ENCODE measurements around the gene MYPOP.
A peak's percentile ranks its signal among the peaks of the same experiment; 100 is the strongest.

MYPOP gene

GRCh38 chr19:45862564-45863334 lies 39.7 kb downstream of the MYPOP start, which contains the start of gene SYMPK:
Gene SYMPK (minus strand): TSS chr19:45863147. CDS start chr19:45854495, 8,652 bp downstream.
- DNase-seq = peak; percentile 92

- DNase-seq = no peak
These were observed 40.2 kb downstream of the MYPOP start for GRCh38 chr19:45862271-45862563.

- no peak for DNase-seq
These were observed 41.8 kb downstream of the MYPOP start for GRCh38 chr19:45860359-45861259.

GRCh38 chr19:45854167-45854778 lies 48.1 kb downstream of the MYPOP start:
- DNase-seq = no peak

- DNase-seq = no peak
These were observed 49.4 kb downstream of the MYPOP start for GRCh38 chr19:45852983-45853382.

- no peak for DNase-seq
These were observed 50.2 kb downstream of the MYPOP start for GRCh38 chr19:45852145-45852750.

GRCh38 chr19:45848922-45849321 lies 53.5 kb downstream of the MYPOP start:
- DNase-seq = no peak

GRCh38 chr19:45847663-45848062 lies 54.8 kb downstream of the MYPOP start:
- DNase-seq = no peak

GRCh38 chr19:45842198-45842597 lies 60.2 kb downstream of the MYPOP start:
- DNase-seq = no peak

Measured in NCI-H1092 (cell line).